Putamen (tissue), 1 donor: ENCODE results near the gene DNAH14.
"Not testable (repeated sequence)": the region's sequence is repeated elsewhere in the genome, so short reads cannot be mapped to it uniquely, and the experiment has no call there.

Experiments used
- DNase-seq: peaks from one replicate; pipeline ENCODE4 v3.0.0-alpha.2; 2016; ENCODE audit warnings: low spot score

Gene DNAH14

DNA sequence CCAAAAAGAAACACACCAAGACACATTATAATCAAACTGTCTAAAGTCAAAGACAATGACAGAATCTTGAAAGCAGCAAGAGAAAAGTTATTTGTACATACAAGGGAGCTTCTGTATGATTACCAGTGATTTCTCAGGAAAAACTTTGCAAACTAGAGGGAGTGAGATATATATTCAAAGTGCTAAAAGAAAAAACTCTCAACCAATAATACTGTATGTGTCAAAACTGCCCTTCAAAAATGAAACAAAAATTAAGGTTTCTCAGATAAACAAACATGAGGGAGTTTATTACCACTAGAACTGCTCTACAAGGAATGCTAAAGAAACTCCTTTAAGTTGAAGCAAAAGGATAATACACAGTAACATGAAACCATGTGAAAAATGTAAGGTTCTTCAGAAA lies 418.9 kb downstream of the DNAH14 start:
- DNase-seq: no peak

DNA sequence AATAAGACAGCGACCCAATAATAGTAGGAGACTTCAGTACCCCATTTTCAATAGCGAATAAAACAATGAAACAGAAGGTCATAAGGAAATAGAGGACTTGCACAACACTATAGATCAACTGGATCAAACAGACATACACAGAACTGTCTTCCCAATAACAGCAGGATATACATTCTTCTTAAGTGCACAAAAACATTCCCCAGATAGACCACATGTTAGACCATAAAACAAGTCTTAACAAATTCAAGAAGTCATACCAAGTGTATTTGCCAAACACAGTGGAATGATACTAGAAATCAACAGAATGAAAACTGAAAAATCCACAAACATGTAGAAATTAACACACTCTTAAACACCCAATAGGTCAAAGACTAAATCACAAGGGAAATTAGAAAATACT lies 420.4 kb downstream of the DNAH14 start:
- DNase-seq: no peak

DNA sequence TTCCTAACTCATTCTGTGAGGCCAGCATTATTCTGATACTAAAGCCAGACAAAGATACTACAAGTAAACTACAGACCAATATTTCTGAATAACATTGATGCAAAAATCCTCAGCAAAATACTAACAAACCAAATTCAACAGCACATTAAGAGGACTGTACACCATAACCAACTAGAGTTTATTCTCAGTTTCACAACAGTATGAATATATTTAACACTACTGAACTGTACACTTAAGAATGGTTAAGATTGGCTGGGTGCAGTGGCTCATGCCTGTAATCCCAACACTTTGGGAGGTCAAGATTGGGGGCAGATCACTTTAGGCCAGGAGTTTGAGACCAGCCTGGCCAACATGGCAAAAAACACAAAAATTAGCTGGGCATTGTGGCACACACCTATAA lies 421.4 kb downstream of the DNAH14 start:
- no peak for DNase-seq

DNA sequence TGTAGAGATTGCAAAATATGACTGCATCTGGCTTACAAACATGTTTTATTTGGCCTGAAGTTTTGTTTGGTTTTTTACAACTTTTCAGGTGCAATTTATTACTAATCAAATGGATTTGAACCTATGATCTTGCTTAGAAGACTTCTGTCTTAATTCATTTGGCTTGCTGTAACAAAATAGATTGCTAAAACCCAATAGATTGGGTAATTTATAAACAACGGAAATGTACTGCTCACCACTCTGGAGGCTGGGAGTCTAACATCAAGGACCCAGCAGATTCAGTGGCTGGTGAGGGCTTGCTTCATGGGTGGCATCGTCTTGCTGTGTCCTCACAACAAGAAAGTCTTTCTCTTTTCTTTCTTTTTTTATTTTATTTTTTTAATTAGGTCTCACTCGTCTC lies 425.4 kb downstream of the DNAH14 start:
- no peak for DNase-seq

DNA sequence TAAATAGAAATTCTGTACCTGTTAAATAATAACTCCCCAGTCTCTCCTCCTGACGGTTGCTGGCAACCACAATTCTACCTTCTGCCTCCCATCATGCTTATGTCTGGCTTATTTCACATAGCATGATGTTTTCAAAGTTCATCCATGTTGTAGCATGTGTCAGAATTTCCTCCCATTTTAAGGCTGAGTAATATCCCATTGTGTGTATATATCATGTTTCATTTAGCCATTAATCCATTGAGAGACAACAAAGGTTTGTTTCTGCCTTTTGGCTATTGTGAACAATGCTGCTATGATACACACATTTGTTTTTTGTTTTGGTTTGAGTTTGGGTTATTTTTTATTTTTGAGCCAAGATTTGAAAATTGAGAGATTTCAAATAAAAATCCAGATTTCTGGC lies 426.4 kb downstream of the DNAH14 start:
- DNase-seq: no peak

DNA sequence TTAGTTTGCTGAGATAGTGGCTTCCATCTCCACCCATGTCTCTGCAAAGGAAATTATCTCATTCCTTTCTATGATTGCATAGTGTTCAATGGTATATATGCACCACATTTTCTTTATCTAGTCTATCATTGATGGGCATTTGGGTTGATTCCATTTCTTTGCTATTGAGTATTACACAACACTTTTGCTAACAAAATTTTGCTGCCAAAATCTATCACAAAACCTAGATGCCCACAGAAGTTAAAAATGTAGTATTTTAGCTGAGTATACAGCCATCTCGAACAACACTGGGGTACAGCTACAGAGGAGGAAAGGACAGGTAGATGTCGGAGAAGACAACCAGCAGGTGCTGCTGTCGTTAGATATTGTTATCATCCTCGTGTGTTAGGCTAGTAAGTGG lies 430.6 kb downstream of the DNAH14 start:
- no peak for DNase-seq

DNA sequence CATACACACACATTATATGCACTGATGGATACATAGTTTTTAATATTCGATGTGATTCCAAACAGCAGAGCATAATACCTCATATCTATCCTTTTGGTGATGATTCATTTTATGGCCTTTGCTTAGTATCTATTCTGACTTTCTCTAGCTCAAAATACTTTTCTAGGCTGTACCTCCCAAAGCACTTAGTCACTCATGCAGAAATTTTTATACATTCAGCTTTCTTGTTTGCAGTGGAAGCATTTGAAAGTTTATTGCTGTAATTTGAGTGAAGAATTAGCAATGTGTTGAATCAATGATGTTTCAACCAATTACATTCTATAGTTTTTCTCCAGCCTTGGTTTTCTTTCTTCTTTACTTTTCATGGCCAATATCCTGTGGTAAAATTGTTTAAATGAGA lies 431.7 kb downstream of the DNAH14 start:
- DNase-seq: no peak

DNA sequence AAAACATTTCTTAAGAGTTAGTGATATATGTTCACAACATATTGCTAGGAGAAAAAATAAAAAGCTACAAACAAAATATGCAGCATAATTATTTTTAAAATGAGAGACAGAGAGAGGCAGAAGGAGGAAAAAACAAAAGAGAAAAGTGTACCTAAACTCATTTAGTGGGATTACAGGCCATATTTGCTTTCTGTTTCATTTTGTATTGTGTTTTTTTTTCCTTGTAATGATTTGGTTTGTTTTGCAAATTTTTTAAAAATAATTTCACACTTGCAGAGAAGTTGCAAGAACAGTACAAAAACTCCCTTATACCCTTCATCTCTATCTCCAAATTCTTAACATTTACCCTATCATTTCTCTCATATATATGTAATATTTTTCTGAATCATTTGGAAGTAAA lies 433.3 kb downstream of the DNAH14 start:
- DNase-seq: no peak

DNA sequence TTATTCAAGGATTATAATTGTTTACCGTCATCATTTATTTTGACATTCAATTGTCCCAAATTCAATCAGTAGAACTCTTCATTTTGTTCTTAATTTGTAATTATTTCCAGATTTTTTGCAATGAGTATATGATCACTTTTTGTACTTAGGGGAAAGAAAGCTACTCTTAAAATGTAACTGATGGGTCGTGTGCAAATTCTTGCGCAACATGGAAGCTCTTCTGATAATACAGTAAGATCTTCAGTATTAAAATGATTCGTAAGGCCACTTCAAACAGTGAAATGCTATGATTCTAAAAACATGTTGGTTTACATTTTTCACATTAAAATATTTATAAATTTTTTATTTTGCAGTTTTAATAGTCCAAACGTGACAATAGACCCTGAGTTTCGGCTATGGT lies 435.0 kb downstream of the DNAH14 start:
- DNase-seq: no peak

DNA sequence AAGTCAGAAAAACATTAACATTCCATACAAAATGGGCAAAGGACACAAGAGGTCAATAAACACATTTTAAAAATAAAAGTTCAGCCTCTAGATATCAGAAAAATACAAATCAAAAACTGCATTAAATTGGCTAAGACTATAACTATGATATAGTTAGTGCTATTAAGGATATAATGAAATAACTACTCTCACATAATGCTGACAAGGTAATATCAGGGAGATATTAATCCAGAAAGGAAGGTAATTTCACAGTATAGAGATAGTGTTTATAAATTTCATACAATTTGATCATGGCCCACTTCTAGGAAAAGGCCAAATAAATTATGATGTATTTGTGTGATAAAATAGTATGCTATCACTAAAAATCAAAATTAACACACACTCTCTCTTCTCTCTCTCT lies 436.5 kb downstream of the DNAH14 start:
- DNase-seq: no peak

DNA sequence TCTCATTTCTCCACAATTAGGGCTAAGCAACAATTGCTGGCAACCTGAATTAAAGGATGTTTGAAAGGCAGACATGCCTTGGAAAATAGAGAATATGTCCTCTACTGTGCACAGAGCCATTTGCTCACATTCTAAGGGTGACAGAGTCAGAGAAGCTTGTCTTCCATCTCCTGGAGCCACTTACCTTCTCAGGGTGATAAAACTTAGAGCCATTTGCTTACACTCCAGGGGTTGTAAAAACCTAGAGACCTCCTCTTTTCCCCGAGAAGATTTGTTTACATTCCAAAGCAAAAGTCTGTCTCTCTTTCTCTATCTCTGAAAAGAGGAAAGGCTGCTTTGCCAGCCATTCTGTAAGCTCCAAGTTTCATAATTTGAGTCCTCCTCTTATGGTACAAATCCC lies 437.1 kb downstream of the DNAH14 start:
- DNase-seq: no peak

DNA sequence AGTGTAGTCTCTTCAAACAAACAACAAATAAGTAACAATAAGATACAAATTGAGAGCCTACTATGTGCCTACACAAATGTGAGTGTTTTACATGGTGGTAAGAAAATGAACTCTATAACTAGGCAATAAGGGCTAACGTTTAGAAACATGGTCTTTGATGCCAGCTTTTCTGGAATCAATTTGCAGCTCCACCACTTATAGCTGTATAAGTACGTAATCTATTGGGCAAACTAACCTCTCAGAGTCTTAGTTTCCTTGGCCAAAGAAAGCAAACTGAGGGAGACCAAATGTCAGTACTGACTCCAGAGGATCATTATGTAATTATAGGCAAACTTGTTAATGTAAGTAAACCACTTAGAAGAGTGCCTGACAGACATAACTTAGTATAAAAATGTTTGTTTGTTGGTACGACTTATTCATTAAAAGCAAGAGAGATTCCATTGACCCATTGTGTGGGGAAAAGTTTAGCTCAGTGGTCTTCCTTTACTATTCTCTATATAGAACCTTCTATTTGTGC lies 438.6 kb downstream of the DNAH14 start:
- no peak for DNase-seq

DNA sequence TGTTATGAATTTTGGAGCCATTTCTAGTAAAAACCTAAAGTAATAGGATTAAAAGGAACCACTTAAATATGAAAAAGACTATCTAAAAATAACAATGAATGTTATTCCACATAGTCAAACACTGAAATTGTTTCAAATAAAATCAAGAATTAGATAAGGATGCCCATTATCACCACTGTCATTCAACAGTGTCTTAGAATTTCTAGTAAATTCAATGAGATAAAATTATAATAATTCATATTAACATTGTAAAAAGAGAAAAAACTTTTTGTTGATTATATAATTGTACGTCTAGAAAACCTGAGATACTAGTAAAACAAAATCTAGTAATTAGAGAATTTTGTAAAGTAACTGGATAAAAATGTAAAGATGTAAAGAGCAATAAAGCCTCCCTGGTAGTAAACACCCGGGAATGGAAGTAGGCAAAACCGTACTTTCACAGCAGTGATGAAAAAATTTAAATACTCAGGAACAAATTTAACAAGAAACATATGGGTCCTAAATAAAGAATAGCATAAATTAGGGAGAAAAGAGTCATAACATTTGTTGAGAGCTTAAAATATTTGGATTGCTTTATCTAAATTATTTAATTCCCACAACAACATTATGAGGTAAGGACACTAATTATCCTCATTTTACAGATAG lies 442.0 kb downstream of the DNAH14 start:
- DNase-seq: no peak

DNA sequence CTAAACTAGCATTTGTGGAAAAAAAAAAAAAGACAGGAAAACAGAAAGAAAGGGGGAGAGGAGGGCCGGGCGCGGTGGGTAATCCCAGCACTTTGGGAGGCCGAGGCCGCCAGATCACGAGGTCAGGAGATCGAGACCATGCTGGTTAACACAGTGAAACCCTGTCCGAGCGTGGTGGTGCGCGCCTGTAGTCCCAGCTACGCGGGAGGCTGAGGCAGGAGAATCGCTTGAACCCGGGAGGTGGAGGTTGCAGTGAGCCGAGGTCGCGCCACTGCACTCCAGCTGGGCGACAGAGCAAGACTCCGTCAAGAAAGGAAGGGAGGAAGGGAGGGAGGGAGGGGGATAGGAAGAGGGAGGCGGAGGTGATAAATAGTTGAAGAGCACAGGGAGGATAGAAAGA lies 443.7 kb downstream of the DNAH14 start:
- no peak for DNase-seq

DNA sequence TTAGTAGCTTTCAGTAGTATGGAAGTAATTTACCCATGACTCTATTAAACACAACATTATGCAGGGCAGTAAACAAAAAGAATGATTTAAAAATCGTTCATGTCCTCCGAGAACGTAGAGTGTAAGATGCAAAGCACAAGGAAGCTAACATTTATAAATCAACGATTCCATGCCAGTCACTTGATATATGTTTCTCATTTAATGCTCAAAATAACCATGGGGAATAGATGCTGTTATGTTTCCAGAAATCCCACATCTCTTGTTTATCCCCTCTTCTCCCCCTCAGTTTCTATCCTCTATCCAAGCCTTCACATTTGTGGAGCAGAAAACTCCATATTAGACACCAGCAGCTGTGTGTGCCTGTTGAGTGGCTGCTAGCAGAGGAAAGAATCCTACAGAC lies 445.5 kb downstream of the DNAH14 start:
- no peak for DNase-seq

DNA sequence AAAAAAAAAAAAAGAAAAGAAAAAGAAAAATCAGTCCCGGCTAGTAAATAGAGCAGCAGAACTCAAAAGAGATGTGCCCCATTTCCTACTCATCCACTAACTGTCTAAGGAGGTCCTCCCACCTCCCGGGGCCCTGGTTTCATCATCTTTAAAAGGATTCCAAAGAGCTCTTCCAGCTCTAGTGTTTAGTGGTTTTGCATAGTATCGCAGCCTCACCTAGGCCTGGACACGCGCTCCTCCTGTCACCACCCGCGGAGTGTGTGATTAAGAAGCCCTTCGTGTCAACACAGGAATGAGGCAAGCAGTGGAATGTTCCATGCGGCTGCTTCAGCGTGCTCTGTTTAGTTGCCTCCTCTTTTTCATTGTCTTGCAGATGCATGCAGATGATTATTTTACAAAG lies 449.4 kb downstream of the DNAH14 start:
- no peak for DNase-seq

DNA sequence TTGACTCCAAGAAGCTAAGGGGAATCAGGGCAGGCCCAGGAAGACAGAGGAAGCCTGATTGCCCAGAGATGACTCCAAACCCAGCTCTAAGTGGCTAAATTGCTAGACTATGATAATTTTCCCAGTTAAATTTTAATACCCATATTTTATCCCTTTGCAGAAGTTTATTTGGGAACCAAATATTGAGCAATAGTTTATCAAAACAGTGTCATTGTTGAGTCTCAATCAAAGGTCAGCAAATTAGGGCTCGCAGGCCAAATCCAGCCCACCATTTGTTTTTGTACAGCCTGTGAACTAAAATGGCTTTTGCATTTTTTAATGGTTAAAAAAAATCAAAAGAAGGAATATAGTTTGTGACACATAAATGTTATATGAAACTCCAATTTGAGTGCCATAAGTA lies 451.2 kb downstream of the DNAH14 start:
- no peak for DNase-seq

DNA sequence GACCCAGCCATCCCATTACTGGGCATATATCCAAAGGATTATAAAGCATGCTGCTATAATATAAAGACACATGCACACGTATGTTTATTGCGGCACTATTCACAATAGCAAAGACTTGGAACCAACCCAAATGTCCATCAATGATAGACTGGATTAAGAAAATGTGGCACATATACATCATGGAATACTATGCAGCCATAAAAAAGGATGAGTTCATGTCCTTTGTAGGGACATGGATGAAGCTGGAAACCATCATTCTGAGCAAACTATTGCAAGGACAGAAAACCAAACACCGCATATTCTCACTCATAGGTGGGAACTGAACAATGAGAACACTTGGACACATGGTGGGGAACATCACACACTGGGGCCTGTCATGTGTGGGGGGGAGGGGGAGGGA lies 457.4 kb downstream of the DNAH14 start:
- not testable (repeated sequence) for DNase-seq

DNA sequence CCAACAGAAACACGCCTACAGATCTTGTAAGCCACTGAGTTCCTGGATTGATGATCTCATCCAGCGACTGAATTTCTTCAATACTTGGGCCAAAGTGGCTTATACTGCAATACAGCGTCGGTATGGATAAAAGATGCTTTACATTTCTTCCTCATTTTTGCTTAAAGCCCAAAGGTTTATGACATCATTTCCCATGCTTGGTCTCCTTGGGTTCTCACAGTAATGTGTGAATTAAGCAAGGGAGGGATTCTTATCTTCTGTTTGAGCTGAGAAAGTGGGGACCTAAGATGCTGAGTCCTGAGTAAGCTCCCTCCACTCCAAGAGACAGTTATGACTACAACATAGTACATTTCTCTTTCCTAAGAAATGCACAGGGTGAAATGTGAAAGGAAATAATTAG lies 458.9 kb downstream of the DNAH14 start:
- no peak for DNase-seq

DNA sequence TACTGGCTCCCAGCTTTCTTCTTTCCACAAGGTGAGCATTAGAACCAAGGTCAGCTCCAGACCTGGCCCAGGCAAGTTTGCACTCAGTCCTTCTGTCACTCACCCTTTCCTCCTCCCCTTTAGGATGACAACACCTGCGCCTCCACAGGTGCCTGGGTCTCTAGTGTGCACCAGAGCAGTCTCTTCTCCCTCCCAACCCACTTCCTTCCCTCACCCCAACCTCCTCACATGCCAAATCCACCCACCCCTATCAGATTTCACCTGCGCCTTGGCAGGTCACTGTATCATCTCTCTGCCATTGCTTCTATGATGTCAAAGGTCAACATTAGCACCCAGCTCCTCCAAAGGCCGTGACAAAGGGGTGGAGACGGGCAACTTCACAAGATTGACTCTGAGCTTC lies 460.4 kb downstream of the DNAH14 start:
- DNase-seq: no peak

DNA sequence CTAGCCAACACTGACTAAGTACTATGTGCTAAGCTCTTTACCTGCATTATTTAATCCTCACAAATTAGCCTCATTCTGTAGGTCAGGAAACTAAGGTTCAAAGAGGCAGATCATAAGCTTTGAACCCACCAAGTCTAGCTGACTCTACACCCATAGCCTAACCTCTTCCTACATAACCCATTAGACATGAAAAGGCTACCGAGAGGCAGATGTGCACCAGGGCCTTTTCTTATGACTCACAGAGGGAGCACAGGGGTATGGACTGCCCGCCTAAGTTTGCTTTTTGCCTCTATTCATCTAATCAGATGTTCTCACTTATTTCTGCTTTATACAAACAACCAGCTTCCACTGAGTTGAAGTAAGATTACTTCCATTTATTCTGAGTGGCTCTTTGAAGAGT lies 466.9 kb downstream of the DNAH14 start:
- DNase-seq: no peak

DNA sequence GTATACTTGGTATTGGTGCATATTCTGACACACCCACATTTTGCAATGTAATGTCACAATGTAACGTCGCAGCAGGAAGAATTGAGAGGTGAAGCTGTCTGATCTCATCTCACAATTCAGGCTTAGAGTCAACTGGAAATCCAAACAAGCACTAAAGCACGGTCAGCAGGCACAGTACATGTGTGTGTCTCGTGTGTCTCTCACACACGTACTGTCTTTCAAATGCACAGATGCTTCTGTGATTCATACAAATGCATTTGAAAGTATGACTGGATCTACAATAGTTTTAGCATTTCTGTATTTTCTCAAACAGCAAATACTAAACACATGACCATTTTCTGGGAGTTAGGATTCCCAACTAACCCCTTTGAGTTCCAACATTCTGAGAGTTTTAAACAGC lies 471.5 kb downstream of the DNAH14 start:
- no peak for DNase-seq

DNA sequence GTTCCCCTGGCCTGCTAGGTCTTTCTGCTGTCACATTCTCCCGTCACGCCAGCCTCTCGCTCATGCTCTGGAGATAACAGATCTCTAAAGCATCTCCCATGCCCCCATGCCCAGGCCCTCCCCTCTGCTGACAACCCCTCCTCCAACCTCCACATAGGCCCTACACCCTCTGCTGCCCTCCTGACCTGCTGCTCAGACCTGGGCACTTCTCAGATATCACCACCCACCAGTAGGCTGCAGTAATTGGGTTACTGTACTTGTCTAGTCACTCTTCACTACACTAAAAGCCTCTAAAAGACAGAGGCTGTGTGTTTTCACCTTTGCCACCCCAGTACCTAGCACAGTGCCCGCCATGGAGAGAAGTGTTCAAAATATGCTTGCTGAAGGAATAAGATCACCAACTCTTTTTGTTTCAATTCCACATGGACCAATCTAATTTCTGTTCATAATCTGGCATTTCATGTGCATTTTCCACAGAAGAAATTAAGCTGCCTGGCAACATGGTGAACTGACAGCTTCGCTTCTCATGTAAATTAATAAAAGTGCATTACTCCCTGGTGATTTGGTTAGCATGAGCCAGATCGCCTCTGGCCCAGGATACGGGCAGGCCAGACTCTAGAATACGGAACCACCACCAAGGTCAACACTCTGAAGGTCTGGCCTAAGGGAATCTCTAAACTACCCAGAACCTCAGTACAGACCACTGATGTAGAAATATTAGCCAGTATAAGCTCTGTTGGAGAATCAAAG lies 477.7 kb downstream of the DNAH14 start:
- no peak for DNase-seq

DNA sequence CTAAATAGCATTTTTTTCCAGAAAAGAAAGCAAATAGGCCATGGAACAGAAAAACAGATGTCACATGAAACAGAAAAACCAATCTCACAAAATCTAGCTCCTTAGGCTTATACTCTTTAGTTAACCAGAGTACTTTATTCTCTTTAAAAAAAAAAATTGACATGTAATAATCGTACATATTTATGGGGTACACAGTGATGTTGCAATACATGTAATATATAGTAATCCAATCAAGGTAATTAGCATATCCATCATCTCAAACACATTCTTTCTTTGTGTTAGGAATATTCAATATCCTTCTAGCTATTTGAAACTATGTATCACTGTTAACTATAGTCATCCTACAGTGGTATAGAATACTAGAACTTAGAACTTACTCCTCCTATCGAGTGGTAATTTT lies 478.3 kb downstream of the DNAH14 start:
- no peak for DNase-seq
